BE2C (cell line): Measurements from ENCODE around the gene JAG2.

ENCODE experiments used
- DNase-seq: peaks from one replicate; pipeline ENCODE4 v3.0.0-alpha.2; 2020
- H3K27me3 ChIP-seq: fragments of 250-450 bp; sonication (Bioruptor Pico); 2 replicates; pipeline ENCODE4 v1.5.1; 2020; ENCODE audit warnings: mild to moderate bottlenecking
- H3K36me3 ChIP-seq: fragments of 250-450 bp; sonication (Bioruptor Pico); 2 replicates; pipeline ENCODE4 v1.5.1; 2020; ENCODE audit warnings: mild to moderate bottlenecking
- H3K4me1 ChIP-seq: fragments of 250-450 bp; sonication (Bioruptor Pico); 2 replicates; pipeline ENCODE4 v1.5.1; 2020
- H3K4me3 ChIP-seq: 2 replicates; pipeline ENCODE4 v1.5.1; 2011; ENCODE audit warnings: low read depth, low read length
- H3K9me3 ChIP-seq: fragments of 250-450 bp; sonication (Bioruptor Pico); 2 replicates; pipeline ENCODE4 v1.5.1; 2020
- TF ChIP-seq, protein P1 (sequence below): IDR thresholded peaks from 2 replicates; pipeline ENCODE4 v1.5.1; 2012; ENCODE audit warnings: mild to moderate bottlenecking, low read depth, low read length

JAG2 gene

DNA sequence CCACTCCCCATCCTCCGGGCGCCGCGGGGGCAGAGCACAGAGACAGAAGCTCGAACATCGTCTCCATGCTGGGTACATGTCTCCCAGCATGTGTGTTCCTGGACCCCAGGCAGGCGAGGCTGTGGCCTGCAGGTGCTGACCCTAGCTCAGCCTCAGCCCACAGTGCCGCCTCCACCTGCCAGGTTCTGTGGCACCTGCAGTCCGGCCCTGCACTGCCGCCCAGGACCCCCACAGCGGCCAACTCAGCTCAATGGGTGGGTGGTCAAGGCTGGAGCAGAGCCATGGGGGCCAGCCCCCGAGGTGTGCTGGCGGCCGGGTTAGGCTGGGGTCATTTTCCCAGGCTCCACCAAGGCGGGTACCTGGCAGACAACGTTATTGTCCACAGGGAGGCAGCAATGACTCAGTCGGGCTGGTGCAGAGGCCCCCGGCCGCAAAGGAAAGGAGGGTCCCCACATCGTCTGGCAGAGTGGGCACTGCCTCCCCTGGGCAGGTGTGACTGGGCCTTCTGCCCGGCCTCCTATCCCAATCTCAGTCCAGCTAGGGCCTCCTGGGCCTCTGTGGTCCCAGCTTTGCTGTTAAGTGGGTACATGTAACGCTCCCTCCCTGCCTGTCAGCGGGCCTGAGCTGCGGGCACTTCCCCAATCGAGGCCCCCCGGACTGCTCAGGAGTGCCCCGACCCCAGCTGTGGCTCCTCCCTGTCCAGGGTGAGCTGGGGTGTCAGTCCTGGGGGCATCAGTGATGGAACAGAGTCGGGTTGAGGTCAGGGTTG, 32.8 kb upstream of the JAG2 start:
- DNase-seq: no peak
- TF ChIP-seq, protein P1, sequence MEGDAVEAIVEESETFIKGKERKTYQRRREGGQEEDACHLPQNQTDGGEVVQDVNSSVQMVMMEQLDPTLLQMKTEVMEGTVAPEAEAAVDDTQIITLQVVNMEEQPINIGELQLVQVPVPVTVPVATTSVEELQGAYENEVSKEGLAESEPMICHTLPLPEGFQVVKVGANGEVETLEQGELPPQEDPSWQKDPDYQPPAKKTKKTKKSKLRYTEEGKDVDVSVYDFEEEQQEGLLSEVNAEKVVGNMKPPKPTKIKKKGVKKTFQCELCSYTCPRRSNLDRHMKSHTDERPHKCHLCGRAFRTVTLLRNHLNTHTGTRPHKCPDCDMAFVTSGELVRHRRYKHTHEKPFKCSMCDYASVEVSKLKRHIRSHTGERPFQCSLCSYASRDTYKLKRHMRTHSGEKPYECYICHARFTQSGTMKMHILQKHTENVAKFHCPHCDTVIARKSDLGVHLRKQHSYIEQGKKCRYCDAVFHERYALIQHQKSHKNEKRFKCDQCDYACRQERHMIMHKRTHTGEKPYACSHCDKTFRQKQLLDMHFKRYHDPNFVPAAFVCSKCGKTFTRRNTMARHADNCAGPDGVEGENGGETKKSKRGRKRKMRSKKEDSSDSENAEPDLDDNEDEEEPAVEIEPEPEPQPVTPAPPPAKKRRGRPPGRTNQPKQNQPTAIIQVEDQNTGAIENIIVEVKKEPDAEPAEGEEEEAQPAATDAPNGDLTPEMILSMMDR: peak; percentile 38; the same call in 1 of the 2 replicates
- peaks cover 16% of the 10 kb centered on the region for H3K4me1 ChIP-seq
- H3K4me3 ChIP-seq: no peak overlapping the region
- no peaks in the 10 kb centered on the region for H3K9me3 ChIP-seq
- no peaks in the 10 kb centered on the region for H3K27me3 ChIP-seq
- H3K36me3 ChIP-seq: no peaks in the 10 kb centered on the region

DNA sequence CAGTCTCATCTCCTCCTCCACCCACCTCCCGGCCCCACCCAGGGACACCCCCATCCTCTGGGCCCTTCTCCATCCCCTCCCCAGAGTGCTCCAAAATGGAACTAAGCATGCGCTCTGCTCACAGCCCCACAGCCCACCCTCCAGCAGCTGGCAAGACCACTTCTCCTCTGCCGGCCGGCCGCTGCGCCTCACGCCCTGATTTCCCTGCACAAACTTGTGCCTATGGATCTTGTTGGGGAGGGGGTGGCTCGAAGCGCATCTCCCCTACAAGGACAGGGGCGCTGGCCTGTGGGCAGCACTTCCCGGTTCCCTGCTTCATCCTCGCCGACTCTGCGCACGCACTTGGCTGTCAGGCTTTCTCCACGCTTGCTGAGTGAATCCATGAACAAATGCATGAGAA, 32.1 kb upstream of the JAG2 start:
- H3K9me3 ChIP-seq: no peaks in the 10 kb centered on the region
- TF ChIP-seq, protein P1: no peak
- peaks cover 16% of the 10 kb centered on the region for H3K4me1 ChIP-seq

GRCh38 chr14:105200074-105200473, 31.5 kb upstream of the JAG2 start:
- Histone ChIP-seq H3K36me3 (no peaks in the 10 kb centered on the region), H3K9me3 (no peaks in the 10 kb centered on the region), H3K4me3 (no peak overlapping the region), H3K4me1 (peaks cover 16% of the 10 kb centered on the region), H3K27me3 (no peaks in the 10 kb centered on the region)
- no peak for DNase-seq
- TF ChIP-seq, protein P1: peak; percentile 23; the same call in 1 of the 2 replicates

More for the DNA sequence above, 32.1 kb upstream of the JAG2 start:
- Histone ChIP-seq H3K4me3 (no peak overlapping the region), H3K27me3 (no peaks in the 10 kb centered on the region), H3K36me3 (no peaks in the 10 kb centered on the region)
- DNase-seq: no peak

DNA sequence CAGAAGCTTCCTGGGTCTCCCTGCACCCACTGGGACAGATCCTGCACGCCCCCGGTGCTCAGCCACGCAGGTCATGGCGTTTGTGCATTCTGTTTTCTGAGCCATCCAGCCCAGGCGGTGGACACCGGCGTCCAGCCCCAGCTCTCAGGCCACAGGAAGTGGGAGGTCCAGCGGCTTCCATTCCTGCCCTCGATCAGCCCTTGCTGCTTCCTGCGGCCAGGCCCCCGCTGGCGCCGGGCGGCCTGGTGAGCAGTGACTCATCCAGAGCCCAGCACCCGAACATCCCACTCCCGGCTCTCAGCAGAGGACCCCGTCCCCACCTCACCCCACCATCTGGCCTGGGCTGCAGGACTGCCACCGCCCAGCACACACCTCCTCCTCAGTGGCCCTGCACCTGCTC, 30.5 kb upstream of the JAG2 start:
- no peak for DNase-seq
- TF ChIP-seq, protein P1: no peak
- H3K4me1 ChIP-seq: peaks cover 16% of the 10 kb centered on the region
- H3K27me3 ChIP-seq: no peaks in the 10 kb centered on the region
- no peak overlapping the region for H3K4me3 ChIP-seq
- H3K36me3 ChIP-seq: no peaks in the 10 kb centered on the region
- H3K9me3 ChIP-seq: no peaks in the 10 kb centered on the region

GRCh38 chr14:105198588-105198987, 30.0 kb upstream of the JAG2 start:
- Histone ChIP-seq H3K9me3 (no peaks in the 10 kb centered on the region), H3K4me3 (no peak overlapping the region), H3K36me3 (no peaks in the 10 kb centered on the region), H3K4me1 (peaks cover 16% of the 10 kb centered on the region), H3K27me3 (no peaks in the 10 kb centered on the region)
- no peak for DNase-seq
- TF ChIP-seq, protein P1: peak; percentile 25; the same call in 1 of the 2 replicates

GRCh38 chr14:105197211-105197641, 28.6 kb upstream of the JAG2 start:
- TF ChIP-seq, protein P1: no peak
- DNase-seq: no peak
- peaks cover 9% of the 10 kb centered on the region for H3K4me1 ChIP-seq
- H3K4me3 ChIP-seq: no peak overlapping the region
- no peaks in the 10 kb centered on the region for H3K9me3 ChIP-seq
- H3K36me3 ChIP-seq: no peaks in the 10 kb centered on the region
- no peaks in the 10 kb centered on the region for H3K27me3 ChIP-seq
